Upper lobe of right lung (tissue), 1 donor: ENCODE measurements around the gene DPP4. TPM values are rescaled to one million over a fixed set of nuclear protein-coding genes. Genes with fewer than 3 reads are reported as not detected.

Experiments used
- ATAC-seq: fragments of 200-7000 bp; cut with Tn5 transposase; one replicate; pipeline ENCODE4 v1.9.1; 2020; ENCODE audit warnings: mild to moderate bottlenecking, moderate library complexity
- DNase-seq: peaks from one replicate; pipeline ENCODE4 v3.0.0-alpha.2; 2020
- H3K27ac ChIP-seq: fragments of 200-600 bp; one replicate; pipeline ENCODE4 v1.8.0; 2022
- H3K27me3 ChIP-seq: fragments of 200-600 bp; one replicate; pipeline ENCODE4 v1.8.0; 2022; ENCODE audit warnings: mild to moderate bottlenecking
- H3K36me3 ChIP-seq: fragments of 200-600 bp; one replicate; pipeline ENCODE4 v1.8.0; 2022
- H3K4me1 ChIP-seq: fragments of 200-600 bp; one replicate; pipeline ENCODE4 v1.8.0; 2022
- H3K4me3 ChIP-seq: fragments of 200-600 bp; one replicate; pipeline ENCODE4 v1.8.0; 2022; ENCODE audit warnings: mild to moderate bottlenecking
- H3K9me3 ChIP-seq: fragments of 200-600 bp; one replicate; pipeline ENCODE4 v1.8.0; 2022
- CTCF ChIP-seq: fragments of 200-600 bp; IDR thresholded peaks from one replicate; pipeline ENCODE4 v1.8.0; 2022; ENCODE audit warnings: antibody characterized with exemption
- intact Hi-C: fragments of 100-400 bp; cut with DNase I; formaldehyde crosslinking; loops from one replicate; pipeline ENCODE4 v1.11.0; 2022
- total RNA-seq: library from RNA; stranded (reverse); fragmentation: NEBNext Ultra II Directional; extraction: Animal tissue kit (Norgen Biotek cat#: 25700); gene quantifications from one replicate; pipeline ENCODE4 v1.2.1, GENCODE V29; 2021
- donor health status: DM: no; HTN: yes; CAD: no; lungs with severe emphysema.

DPP4 gene
- total RNA-seq, 1 donor from 2014 or later, result 30.7 TPM

DNA sequence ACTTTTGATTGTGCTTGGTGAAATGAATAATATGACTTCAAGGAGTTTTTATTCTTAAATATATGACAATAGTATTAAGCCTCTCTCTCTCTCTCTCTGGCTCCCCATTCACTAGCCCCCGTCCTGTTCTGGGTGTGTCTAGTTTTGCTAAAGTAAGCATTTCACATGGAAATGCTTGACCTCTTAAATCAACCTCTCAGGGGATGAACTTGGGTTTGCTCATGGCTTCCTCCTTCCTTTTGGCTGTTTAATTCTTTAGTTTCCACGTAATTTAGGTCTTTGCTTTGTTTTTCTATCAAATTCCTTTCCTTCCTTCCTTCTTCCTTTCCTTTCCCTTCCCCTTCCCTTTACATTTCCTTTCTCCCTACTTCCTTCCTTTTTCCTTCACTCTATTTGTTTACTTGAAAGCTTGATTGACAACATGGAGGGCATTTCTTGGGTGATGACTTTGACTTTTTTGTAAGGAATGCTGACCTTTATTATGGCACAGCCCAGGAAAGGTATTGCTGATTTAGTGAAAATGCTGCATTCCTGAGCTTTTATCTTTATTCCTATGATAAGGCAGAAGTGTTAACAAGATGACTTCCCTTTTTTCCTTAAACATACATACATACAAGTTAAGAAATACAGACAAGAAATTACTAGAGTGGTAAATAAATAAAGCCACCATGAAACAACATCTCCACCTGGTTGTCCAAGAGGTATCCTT lies 3.6 kb downstream of the DPP4 start:
- H3K36me3 ChIP-seq, result no peaks in the 10 kb centered on the region
- peaks cover 12% of the 10 kb centered on the region for H3K4me1 ChIP-seq
- no peak overlapping the region for H3K4me3 ChIP-seq
- H3K27ac ChIP-seq, result no peak overlapping the region
- no peak for TF ChIP-seq CTCF
- DNase-seq, result no peak
- intact Hi-C loops, result no loop called here
- no peaks in the 10 kb centered on the region for H3K27me3 ChIP-seq
- H3K9me3 ChIP-seq, result no peaks in the 10 kb centered on the region
- no peak for ATAC-seq

GRCh38 chr2:162069267-162069903 lies 4.6 kb downstream of the DPP4 start:
- Histone ChIP-seq H3K27me3 (no peaks in the 10 kb centered on the region), H3K4me1 (peaks cover 2% of the 10 kb centered on the region), H3K36me3 (no peaks in the 10 kb centered on the region), H3K27ac (no peak overlapping the region), H3K4me3 (no peak overlapping the region), H3K9me3 (no peaks in the 10 kb centered on the region)
- TF ChIP-seq CTCF, result no peak
- ATAC-seq, result no peak
- intact Hi-C loops, result no loop called here
- DNase-seq, result no peak

DNA sequence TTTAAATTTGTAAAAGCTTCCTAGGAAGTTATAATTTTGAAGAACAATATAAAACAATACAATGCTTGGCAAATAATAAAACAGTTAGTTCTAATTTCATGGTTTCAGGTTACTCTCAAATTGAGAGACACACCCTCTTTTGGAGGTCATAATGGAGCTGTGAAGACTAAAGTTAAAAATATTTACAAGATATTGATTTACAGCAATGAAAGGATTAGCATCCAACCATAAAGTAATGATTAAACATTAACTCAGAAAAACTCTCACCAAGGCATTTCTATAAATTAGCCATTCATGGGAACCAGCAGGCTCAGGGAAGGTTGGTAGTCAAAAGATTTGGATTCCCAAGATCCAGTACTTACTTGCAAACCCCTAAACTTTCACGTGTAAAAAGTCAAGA lies 6.4 kb downstream of the DPP4 start:
- no peak for ATAC-seq
- H3K9me3 ChIP-seq, result no peaks in the 10 kb centered on the region
- H3K27ac ChIP-seq, result no peak overlapping the region
- no peak for DNase-seq
- TF ChIP-seq CTCF, result no peak
- H3K27me3 ChIP-seq, result no peaks in the 10 kb centered on the region
- no peaks in the 10 kb centered on the region for H3K4me1 ChIP-seq
- intact Hi-C loops, result no loop called here
- no peak overlapping the region for H3K4me3 ChIP-seq
- H3K36me3 ChIP-seq, result no peaks in the 10 kb centered on the region

GRCh38 chr2:162065767-162066166 lies 8.2 kb downstream of the DPP4 start:
- Histone ChIP-seq H3K27ac (no peak overlapping the region), H3K4me3 (no peak overlapping the region), H3K4me1 (no peaks in the 10 kb centered on the region), H3K27me3 (no peaks in the 10 kb centered on the region), H3K9me3 (no peaks in the 10 kb centered on the region), H3K36me3 (no peaks in the 10 kb centered on the region)
- ATAC-seq (no peak), DNase-seq (no peak)
- TF ChIP-seq CTCF, result no peak
- intact Hi-C loops, result no loop called here

- no peak for TF ChIP-seq CTCF
- Histone ChIP-seq H3K27ac (no peak overlapping the region), H3K27me3 (no peaks in the 10 kb centered on the region), H3K4me1 (no peaks in the 10 kb centered on the region), H3K9me3 (no peaks in the 10 kb centered on the region), H3K36me3 (no peaks in the 10 kb centered on the region), H3K4me3 (no peak overlapping the region)
- ATAC-seq (peak; percentile 53), DNase-seq (no peak)
- intact Hi-C loops, result no loop called here
Measured at GRCh38 chr2:162063899-162064298, 10.1 kb downstream of the DPP4 start.
